Naive thymus-derived CD4-positive, alpha-beta T cell (primary cell): ENCODE measurements around the gene ANXA4. TPM values are rescaled to one million over a fixed set of nuclear protein-coding genes. Genes with fewer than 3 reads are reported as not detected.

Experiments used
- ATAC-seq: fragments of 150-1000 bp; cut with Tn5 transposase; 2 replicates; pipeline ENCODE4 v1.10.0; 2021; ENCODE audit warnings: mild to moderate bottlenecking, moderate library complexity
- CTCF ChIA-PET: fragments of 350-600 bp; sonication (Branson Sonifier 250); formaldehyde crosslinking; loops from one replicate; lab custom pipeline; 2021; ENCODE audit warnings: antibody characterized with exemption; lab: Charles Lee
- POLR2A ChIA-PET: fragments of 350-600 bp; sonication (Branson Sonifier 250); formaldehyde crosslinking; loops from one replicate; lab custom pipeline; 2021; ENCODE audit warnings: antibody characterized with exemption, inconsistent platforms; lab: Charles Lee
- DNase-seq, 9 donors: peaks; one replicate each; pipeline versions ENCODE4 v3.0.0 to v3.0.0-alpha.2; 2020 to 2022; ENCODE audit warnings: mixed read lengths in 1 of 9
- H3K27ac ChIP-seq: one replicate; pipeline ENCODE4 v1.7.0; 2013; ENCODE audit warnings: mild to moderate bottlenecking, low read depth, low read length, moderate library complexity
- H3K27me3 ChIP-seq, 2 donors: one replicate each; pipeline ENCODE4 v1.7.0; 2013; ENCODE audit warnings: low read length in 2 of 2, mild to moderate bottlenecking in 2 of 2, moderate library complexity in 2 of 2; ENCODE audit not compliant: control insufficient read depth in 2 of 2, insufficient read depth in 2 of 2
- H3K36me3 ChIP-seq, 3 experiments: 1 replicate in 2 of 3; 2 replicates in 1 of 3; pipeline ENCODE4 v1.7.0; 2013; ENCODE audit warnings: low read length in 3 of 3, mild to moderate bottlenecking in 3 of 3, moderate library complexity in 1 of 3; ENCODE audit not compliant: insufficient read depth in 3 of 3, control insufficient read depth in 2 of 3
- H3K4me1 ChIP-seq, 2 donors: one replicate each; pipeline ENCODE4 v1.7.0; 2013; ENCODE audit warnings: low read length in 2 of 2, mild to moderate bottlenecking in 2 of 2, moderate library complexity in 1 of 2; ENCODE audit not compliant: control insufficient read depth in 2 of 2, insufficient read depth in 2 of 2
- H3K4me3 ChIP-seq: 2 replicates; pipeline ENCODE4 v1.7.0; 2013; ENCODE audit warnings: mild to moderate bottlenecking, low read length
- H3K9me3 ChIP-seq, 3 experiments: 1 replicate in 2 of 3; 2 replicates in 1 of 3; pipeline ENCODE4 v1.7.0; 2013; ENCODE audit warnings: low read length in 3 of 3; ENCODE audit not compliant: control insufficient read depth in 2 of 3
- H3K27ac Mint-ChIP-seq, 9 donors: one replicate each; pipeline ENCODE4 v1.8.0; 2020 to 2022; ENCODE audit warnings: mixed read lengths in 9 of 9, mild to moderate bottlenecking in 8 of 9, moderate library complexity in 5 of 9, inconsistent platforms in 2 of 9
- H3K27me3 Mint-ChIP-seq, 5 donors: one replicate each; pipeline ENCODE4 v1.8.0; 2021 to 2022; ENCODE audit warnings: mixed read lengths in 5 of 5, mild to moderate bottlenecking in 1 of 5
- H3K36me3 Mint-ChIP-seq, 5 donors: one replicate each; pipeline ENCODE4 v1.8.0; 2020 to 2022; ENCODE audit warnings: mixed read lengths in 5 of 5, mild to moderate bottlenecking in 3 of 5, inconsistent platforms in 1 of 5
- H3K4me1 Mint-ChIP-seq, 7 donors: one replicate each; pipeline ENCODE4 v1.8.0; 2020 to 2022; ENCODE audit warnings: mixed read lengths in 7 of 7, mild to moderate bottlenecking in 3 of 7, inconsistent platforms in 1 of 7
- H3K4me3 Mint-ChIP-seq, 10 donors: one replicate each; pipeline ENCODE4 v1.8.0; 2020 to 2022; ENCODE audit warnings: mild to moderate bottlenecking in 10 of 10, mixed read lengths in 10 of 10, moderate library complexity in 6 of 10, inconsistent platforms in 2 of 10
- H3K9me3 Mint-ChIP-seq, 11 donors: one replicate each; pipeline ENCODE4 v1.8.0; 2020 to 2022; ENCODE audit warnings: mixed read lengths in 11 of 11, mild to moderate bottlenecking in 4 of 11, inconsistent platforms in 1 of 11, moderate library complexity in 1 of 11
- intact Hi-C, 2 donors: fragments of 100-400 bp; cut with micrococcal nuclease; formaldehyde crosslinking; loops; one replicate each; pipeline ENCODE4 v1.15.1; 2023
- polyA plus RNA-seq, 2 donors: library from polyadenylated mRNA; unstranded; fragments of 300-500 nt; fragmentation: Illumina TruSeq; gene quantifications; one replicate each; pipeline ENCODE4 v1.2.3, GENCODE V29; 2021
- total RNA-seq, 6 experiments: library from RNA in 5 of 6; stranded (reverse) in 5 of 6; gene quantifications; 1 replicate in 5 of 6; 2 replicates in 1 of 6; pipeline ENCODE4 v1.2.3 and lab custom pipeline; 2021 to 2026

ANXA4 gene
- total and polyA plus RNA-seq, 7 experiments from 2014 or later = 3.1 to 75.6 (median 11.5) TPM

- Histone ChIP-seq H3K9me3 (no peaks in the 10 kb centered on the region), H3K4me1 (peaks cover 0 to 11% of the 10 kb centered on the region in 2 donors), H3K27ac (no peak overlapping the region), H3K4me3 (no peak overlapping the region), H3K36me3 (no peaks in the 10 kb centered on the region), H3K27me3 (no peaks in the 10 kb centered on the region)
- H3K4me3 Mint-ChIP-seq = no peak overlapping the region
- no peaks in the 10 kb centered on the region for H3K27me3 Mint-ChIP-seq
- ATAC-seq (no peak), DNase-seq (no peak)
- H3K4me1 Mint-ChIP-seq = peaks cover 6 to 82% (median 23%) of the 10 kb centered on the region in 7 donors
- intact Hi-C loops = no loop called here
- peaks cover 0 to 27% (median 0%) of the 10 kb centered on the region in 5 donors for H3K36me3 Mint-ChIP-seq
- ChIA-PET CTCF (no interaction called here), POLR2A (no interaction called here)
- H3K27ac Mint-ChIP-seq = peak overlapping the region in 1 of 9 donors; percentile 4
- no peaks in the 10 kb centered on the region for H3K9me3 Mint-ChIP-seq
These were observed 26.3 kb downstream of the ANXA4 start for GRCh38 chr2:69768235-69768634.

DNA sequence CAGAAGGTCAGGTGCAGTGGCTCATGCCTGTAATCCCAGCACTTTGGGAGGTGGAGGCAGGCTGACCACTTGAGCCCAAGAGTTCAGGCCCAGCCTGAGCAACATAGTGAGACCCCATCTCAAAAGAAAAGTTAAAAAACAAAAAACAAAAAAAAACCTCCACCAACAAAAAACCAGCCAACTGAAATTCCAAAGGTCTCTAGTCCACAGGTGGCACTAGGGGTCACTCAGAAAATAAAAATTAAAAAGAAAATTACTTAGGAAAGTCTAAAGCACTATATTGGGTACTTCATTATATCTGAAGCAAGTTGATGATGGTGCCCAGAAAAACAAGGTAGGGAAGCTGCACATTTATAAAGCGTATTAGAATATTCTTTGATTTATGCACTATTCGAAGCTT, 26.9 kb downstream of the ANXA4 start:
- ATAC-seq = no peak
- Mint-ChIP-seq H3K4me3 (no peak overlapping the region), H3K36me3 (peaks cover 0 to 26% (median 0%) of the 10 kb centered on the region in 5 donors), H3K27me3 (no peaks in the 10 kb centered on the region), H3K4me1 (peaks cover 6 to 81% (median 23%) of the 10 kb centered on the region in 7 donors), H3K9me3 (no peaks in the 10 kb centered on the region), H3K27ac (peak overlapping the region in 1 of 9 donors; percentile 63)
- H3K4me1 ChIP-seq = peaks cover 0 to 11% of the 10 kb centered on the region in 2 donors
- intact Hi-C loops = no loop called here
- DNase-seq = no peak
- no peaks in the 10 kb centered on the region for H3K9me3 ChIP-seq
- no peaks in the 10 kb centered on the region for H3K27me3 ChIP-seq
- H3K4me3 ChIP-seq = no peak overlapping the region
- H3K27ac ChIP-seq = no peak overlapping the region
- POLR2A ChIA-PET = no interaction called here
- no peaks in the 10 kb centered on the region for H3K36me3 ChIP-seq
- CTCF ChIA-PET = no interaction called here

DNA sequence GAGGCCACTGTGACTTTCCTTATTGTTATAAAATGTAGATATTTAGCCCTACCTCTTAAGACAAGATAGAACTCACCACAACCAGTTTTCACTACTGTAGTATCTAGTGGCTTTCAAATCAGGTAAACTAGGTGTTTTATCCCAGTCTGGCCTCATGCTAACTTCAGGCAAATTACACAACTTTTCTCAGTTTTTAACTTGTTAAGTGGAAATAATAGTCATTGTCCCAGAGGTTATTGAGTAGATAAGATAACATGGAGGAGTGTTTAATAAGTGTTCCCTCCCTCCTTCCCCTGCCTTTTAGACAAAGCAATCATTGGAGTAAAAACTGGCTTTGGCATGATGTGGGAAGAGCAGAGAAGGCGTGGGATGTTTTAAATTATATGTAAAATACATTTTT, 27.3 kb downstream of the ANXA4 start:
- peak overlapping the region in 2 of 9 donors; percentile 63 to 85 for H3K27ac Mint-ChIP-seq
- peak overlapping the region in 1 of 10 donors; percentile 81 for H3K4me3 Mint-ChIP-seq
- intact Hi-C loops = no loop called here
- H3K36me3 ChIP-seq = no peaks in the 10 kb centered on the region
- H3K27me3 Mint-ChIP-seq = no peaks in the 10 kb centered on the region
- H3K36me3 Mint-ChIP-seq = peaks cover 0 to 22% (median 0%) of the 10 kb centered on the region in 5 donors
- ATAC-seq (no peak), DNase-seq (no peak)
- POLR2A ChIA-PET = no interaction called here
- no peaks in the 10 kb centered on the region for H3K9me3 ChIP-seq
- no peaks in the 10 kb centered on the region for H3K9me3 Mint-ChIP-seq
- H3K4me1 ChIP-seq = peaks cover 0 to 11% of the 10 kb centered on the region in 2 donors
- H3K27ac ChIP-seq = no peak overlapping the region
- peaks cover 6 to 81% (median 22%) of the 10 kb centered on the region in 7 donors for H3K4me1 Mint-ChIP-seq
- no peak overlapping the region for H3K4me3 ChIP-seq
- CTCF ChIA-PET = no interaction called here
- H3K27me3 ChIP-seq = no peaks in the 10 kb centered on the region

DNA sequence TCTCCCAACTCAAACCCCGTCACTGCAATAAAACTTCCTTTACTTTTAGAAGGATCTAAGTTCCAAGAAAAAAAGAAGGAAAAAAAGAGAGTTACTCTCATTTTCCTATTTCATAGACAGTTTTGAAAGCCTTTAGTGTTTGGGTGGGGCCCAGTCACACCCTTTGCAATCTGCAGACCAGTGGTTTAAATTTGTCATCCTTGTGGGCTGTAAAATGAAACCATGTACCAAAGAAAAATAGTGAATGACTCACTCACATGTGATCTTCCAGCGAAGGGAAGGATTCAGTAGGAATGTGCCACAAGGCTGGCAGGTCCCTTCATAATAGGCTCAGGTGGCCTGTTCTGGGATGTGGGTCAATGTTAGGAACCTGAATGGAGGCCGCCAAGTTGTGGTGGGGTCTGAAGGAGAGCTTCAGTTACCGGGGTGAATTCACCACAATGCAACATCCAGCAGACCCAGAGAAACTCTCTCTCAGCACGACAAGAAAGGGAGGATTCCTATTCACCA, 28.3 kb downstream of the ANXA4 start:
- Histone ChIP-seq H3K27ac (no peak overlapping the region), H3K27me3 (no peaks in the 10 kb centered on the region), H3K4me1 (peaks cover 9 to 18% of the 10 kb centered on the region in 2 donors), H3K4me3 (no peak overlapping the region), H3K36me3 (no peaks in the 10 kb centered on the region), H3K9me3 (no peaks in the 10 kb centered on the region)
- H3K4me1 Mint-ChIP-seq = peaks cover 10 to 81% (median 24%) of the 10 kb centered on the region in 7 donors
- H3K27ac Mint-ChIP-seq = peak overlapping the region in 1 of 9 donors; percentile 86
- no peaks in the 10 kb centered on the region for H3K27me3 Mint-ChIP-seq
- DNase-seq (peak in 1 of 9 donors; percentile 37), ATAC-seq (peak; percentile 66)
- CTCF ChIA-PET = no interaction called here
- POLR2A ChIA-PET = interaction anchor here (0.8 kb wide), 1 partner anchor 131 kb away, joined by 3 read pairs; no protein-coding TSS in a partner anchor
- peaks cover 0 to 19% (median 0%) of the 10 kb centered on the region in 5 donors for H3K36me3 Mint-ChIP-seq
- H3K9me3 Mint-ChIP-seq = peaks cover 0 to under 1% (median 0%) of the 10 kb centered on the region in 11 donors
- peak overlapping the region in 2 of 10 donors; percentile 25 to 59 for H3K4me3 Mint-ChIP-seq
- intact Hi-C loops = no loop called here

DNA sequence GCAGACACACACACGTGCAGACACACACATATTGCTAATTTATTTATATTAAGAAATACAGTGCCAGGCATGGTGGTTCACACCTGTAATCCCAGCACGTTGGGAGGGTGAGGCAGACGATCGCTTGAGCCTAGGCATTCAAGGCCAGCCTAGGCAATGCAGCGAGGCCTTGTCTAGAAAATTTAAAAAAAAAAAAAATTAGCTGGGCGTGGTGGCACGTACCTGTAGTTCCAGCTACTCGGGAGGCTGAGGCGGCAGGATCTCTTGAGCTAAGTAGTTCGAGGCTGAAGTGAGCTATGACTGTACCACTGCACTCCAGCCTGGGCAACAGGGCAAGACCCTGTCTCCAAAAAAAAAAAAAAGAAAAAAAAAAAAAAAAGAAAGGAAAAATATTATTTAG, 28.8 kb downstream of the ANXA4 start:
- Mint-ChIP-seq H3K27me3 (no peaks in the 10 kb centered on the region), H3K27ac (peak overlapping the region in 1 of 9 donors; percentile 86), H3K9me3 (peaks cover 0 to 5% (median 0%) of the 10 kb centered on the region in 11 donors), H3K4me1 (peaks cover 14 to 80% (median 24%) of the 10 kb centered on the region in 7 donors), H3K4me3 (no peak overlapping the region), H3K36me3 (peaks cover 0 to 20% (median 0%) of the 10 kb centered on the region in 5 donors)
- no peaks in the 10 kb centered on the region for H3K36me3 ChIP-seq
- H3K4me1 ChIP-seq = peaks cover 14 to 23% of the 10 kb centered on the region in 2 donors
- no peak for ATAC-seq
- H3K4me3 ChIP-seq = no peak overlapping the region
- intact Hi-C loops = no loop called here
- POLR2A ChIA-PET = interaction anchor here (0.8 kb wide), 1 partner anchor 132 kb away, joined by 3 read pairs; no protein-coding TSS in a partner anchor
- CTCF ChIA-PET = interaction anchor here (0.6 kb wide), 1 partner anchor 17 kb away, joined by 6 read pairs; no protein-coding TSS in a partner anchor
- no peak overlapping the region for H3K27ac ChIP-seq
- no peaks in the 10 kb centered on the region for H3K9me3 ChIP-seq
- DNase-seq = no peak
- H3K27me3 ChIP-seq = no peaks in the 10 kb centered on the region

DNA sequence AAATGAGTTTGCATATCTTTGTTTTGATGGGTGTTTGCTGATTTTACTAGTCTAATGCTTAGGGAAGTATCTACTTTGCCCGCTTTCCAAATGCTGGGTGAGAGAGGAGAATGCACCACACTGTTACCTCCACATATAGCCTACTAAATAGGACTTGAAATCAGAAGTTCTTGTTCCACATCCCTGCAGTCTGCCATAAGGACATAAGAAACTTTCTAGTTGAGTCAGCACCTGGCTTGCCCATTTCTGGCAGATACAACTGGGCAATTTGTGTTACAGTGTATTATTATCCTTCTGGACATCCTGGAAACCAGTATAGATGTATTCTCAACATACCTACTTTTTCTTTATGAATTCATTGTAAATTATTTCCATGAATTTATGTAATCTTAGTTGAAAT, 29.5 kb downstream of the ANXA4 start:
- H3K9me3 ChIP-seq = peaks cover 0 to 4% (median 0%) of the 10 kb centered on the region in 3 experiments
- ATAC-seq (no peak), DNase-seq (no peak)
- peak overlapping the region in 1 of 10 donors; percentile 40 for H3K4me3 Mint-ChIP-seq
- no peaks in the 10 kb centered on the region for H3K27me3 Mint-ChIP-seq
- no peak overlapping the region for H3K4me3 ChIP-seq
- H3K36me3 ChIP-seq = no peaks in the 10 kb centered on the region
- CTCF ChIA-PET = interaction anchor here (0.6 kb wide), 1 partner anchor 18 kb away, joined by 6 read pairs; no protein-coding TSS in a partner anchor
- H3K27me3 ChIP-seq = no peaks in the 10 kb centered on the region
- H3K27ac ChIP-seq = no peak overlapping the region
- H3K36me3 Mint-ChIP-seq = peaks cover 0 to 21% (median 0%) of the 10 kb centered on the region in 5 donors
- POLR2A ChIA-PET = interaction anchor here (0.6 kb wide), 1 partner anchor 108 kb away, joined by 3 read pairs; no protein-coding TSS in a partner anchor
- no peak overlapping the region for H3K27ac Mint-ChIP-seq
- H3K4me1 Mint-ChIP-seq = peaks cover 14 to 76% (median 24%) of the 10 kb centered on the region in 7 donors
- intact Hi-C loops = no loop called here
- H3K9me3 Mint-ChIP-seq = peaks cover 0 to 9% (median 0%) of the 10 kb centered on the region in 11 donors
- H3K4me1 ChIP-seq = peaks cover 14 to 23% of the 10 kb centered on the region in 2 donors
